ENCODE measurements around the gene CIDEC. TPM values are rescaled to one million over a fixed set of nuclear protein-coding genes. Genes with fewer than 3 reads are reported as not detected.

The CIDEC gene
- total RNA-seq, 1 experiment from 2014 or later: 0.37 TPM

DNA sequence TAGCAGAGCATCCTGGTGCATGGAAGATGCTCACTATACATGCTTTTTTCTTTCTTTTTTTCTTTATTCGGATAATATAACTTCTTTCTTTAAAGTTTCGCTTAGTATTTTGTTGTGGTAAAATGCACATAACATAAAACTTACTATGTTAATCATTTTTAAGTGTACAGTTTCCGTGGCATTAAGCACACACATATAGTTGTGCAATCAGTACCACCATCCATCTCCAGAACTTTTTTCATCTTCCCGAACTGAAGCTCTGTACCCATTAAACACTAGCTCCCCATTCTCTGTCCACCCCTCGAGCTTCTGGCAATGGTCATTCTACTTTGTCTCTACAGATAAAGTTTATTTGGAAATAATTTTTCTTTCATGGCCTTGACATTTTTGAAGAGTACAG is 9.4 kb upstream of the CIDEC start:
- no peak for TF ChIP-seq EZH2 (IDR thresholded peaks at IDR 0.05; ENCODE audit: low read depth)
- TF ChIP-seq, protein P1, sequence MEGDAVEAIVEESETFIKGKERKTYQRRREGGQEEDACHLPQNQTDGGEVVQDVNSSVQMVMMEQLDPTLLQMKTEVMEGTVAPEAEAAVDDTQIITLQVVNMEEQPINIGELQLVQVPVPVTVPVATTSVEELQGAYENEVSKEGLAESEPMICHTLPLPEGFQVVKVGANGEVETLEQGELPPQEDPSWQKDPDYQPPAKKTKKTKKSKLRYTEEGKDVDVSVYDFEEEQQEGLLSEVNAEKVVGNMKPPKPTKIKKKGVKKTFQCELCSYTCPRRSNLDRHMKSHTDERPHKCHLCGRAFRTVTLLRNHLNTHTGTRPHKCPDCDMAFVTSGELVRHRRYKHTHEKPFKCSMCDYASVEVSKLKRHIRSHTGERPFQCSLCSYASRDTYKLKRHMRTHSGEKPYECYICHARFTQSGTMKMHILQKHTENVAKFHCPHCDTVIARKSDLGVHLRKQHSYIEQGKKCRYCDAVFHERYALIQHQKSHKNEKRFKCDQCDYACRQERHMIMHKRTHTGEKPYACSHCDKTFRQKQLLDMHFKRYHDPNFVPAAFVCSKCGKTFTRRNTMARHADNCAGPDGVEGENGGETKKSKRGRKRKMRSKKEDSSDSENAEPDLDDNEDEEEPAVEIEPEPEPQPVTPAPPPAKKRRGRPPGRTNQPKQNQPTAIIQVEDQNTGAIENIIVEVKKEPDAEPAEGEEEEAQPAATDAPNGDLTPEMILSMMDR (conservative IDR thresholded peaks at IDR 0.05): no peak
- H2AFZ ChIP-seq: no peak overlapping the region
- intact Hi-C loops (cut with micrococcal nuclease; ENCODE audit: unreplicated experiment): no loop called here
- POLR2A ChIA-PET (ENCODE audit: unreplicated experiment): no interaction called here
- no TSS peak for BruUV-seq (replicated peaks)
- no peaks in the 10 kb centered on the region for H3K9me3 ChIP-seq (ENCODE audit: insufficient read depth, low read depth)
- H3K4me3 ChIP-seq: no peak overlapping the region
- no peak for DNase-seq
- peak overlapping the region; percentile 83 for H3K4me2 ChIP-seq
- peaks cover 16% of the 10 kb centered on the region for H3K36me3 ChIP-seq (ENCODE audit: low read depth)
- H3K27me3 ChIP-seq (ENCODE audit: insufficient read depth, low read depth): no peaks in the 10 kb centered on the region
- H3K9me2 ChIP-seq (ENCODE audit: insufficient read depth): no peaks in the 10 kb centered on the region
- H4K20me1 ChIP-seq (ENCODE audit: insufficient read depth): no peaks in the 10 kb centered on the region
- H3K79me2 ChIP-seq (ENCODE audit: low read depth): peaks cover 38% of the 10 kb centered on the region
- peaks cover 42% of the 10 kb centered on the region for H3F3A ChIP-seq (ENCODE audit: insufficient read depth, low read depth)
- H3K4me1 ChIP-seq (replicated peaks; ENCODE audit: insufficient read depth): peaks cover 40% of the 10 kb centered on the region
- CTCF ChIA-PET: no interaction called here
- no peak overlapping the region for H3K27ac ChIP-seq

DNA sequence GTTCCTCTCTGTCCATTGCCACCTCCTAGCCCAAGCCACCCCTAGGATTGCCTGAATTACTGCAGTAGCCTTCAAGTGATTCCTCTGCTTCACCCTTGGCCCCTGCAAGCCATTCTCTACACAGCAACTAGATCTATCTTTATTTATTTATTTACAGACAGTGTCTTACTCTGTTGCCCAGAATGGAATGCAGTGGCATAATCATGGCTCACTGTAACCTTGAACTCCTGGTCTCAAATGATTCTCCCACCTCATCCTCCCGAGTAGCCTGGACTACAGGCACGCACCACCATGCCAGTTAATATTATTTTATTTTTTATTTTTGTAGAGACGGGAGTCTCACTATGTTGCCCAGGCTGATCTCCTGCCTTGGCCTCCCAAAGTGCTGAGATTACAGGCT is 8.5 kb upstream of the CIDEC start:
- Histone ChIP-seq H3K27me3 (ENCODE audit: insufficient read depth, low read depth) (no peaks in the 10 kb centered on the region), H3K9me3 (ENCODE audit: insufficient read depth, low read depth) (no peaks in the 10 kb centered on the region), H3K36me3 (ENCODE audit: low read depth) (peaks cover 10% of the 10 kb centered on the region), H3K27ac (no peak overlapping the region), H3K9me2 (ENCODE audit: insufficient read depth) (no peaks in the 10 kb centered on the region), H3K79me2 (ENCODE audit: low read depth) (peaks cover 31% of the 10 kb centered on the region), H3K4me1 (replicated peaks; ENCODE audit: insufficient read depth) (peaks cover 40% of the 10 kb centered on the region), H4K20me1 (ENCODE audit: insufficient read depth) (no peaks in the 10 kb centered on the region), H3K4me2 (no peak overlapping the region), H2AFZ (no peak overlapping the region), H3K4me3 (no peak overlapping the region), H3F3A (ENCODE audit: insufficient read depth, low read depth) (peaks cover 42% of the 10 kb centered on the region)
- ChIA-PET POLR2A (ENCODE audit: unreplicated experiment) (no interaction called here), CTCF (no interaction called here)
- intact Hi-C loops (cut with micrococcal nuclease; ENCODE audit: unreplicated experiment): no loop called here
- no peak for DNase-seq
- no peak for TF ChIP-seq EZH2 (IDR thresholded peaks at IDR 0.05; ENCODE audit: low read depth)
- TF ChIP-seq, protein P1 (conservative IDR thresholded peaks at IDR 0.05): no peak
- BruUV-seq (replicated peaks): no TSS peak

DNA sequence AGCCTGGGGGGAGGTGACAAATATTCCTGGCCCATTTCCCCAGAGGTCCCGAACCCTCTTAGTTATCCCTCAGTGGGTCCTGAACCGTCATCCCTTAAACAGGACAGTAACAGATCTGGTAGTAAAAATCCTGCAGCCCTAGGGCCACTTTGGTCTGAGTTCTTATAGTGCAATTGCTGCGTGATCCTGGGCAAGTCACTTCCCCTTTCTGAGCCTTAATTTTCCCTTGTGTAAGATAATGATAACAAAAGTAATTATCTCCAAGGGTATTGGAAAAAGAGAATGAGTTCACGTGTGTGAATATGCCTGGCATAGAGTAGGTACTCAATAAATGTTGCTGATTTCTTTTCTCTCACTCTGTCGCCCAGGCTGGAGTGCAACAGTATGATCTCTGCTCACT is 7.4 kb upstream of the CIDEC start:
- Histone ChIP-seq H3K4me3 (no peak overlapping the region), H3K27me3 (ENCODE audit: insufficient read depth, low read depth) (no peaks in the 10 kb centered on the region), H3K27ac (no peak overlapping the region), H2AFZ (no peak overlapping the region), H3K79me2 (ENCODE audit: low read depth) (peaks cover 21% of the 10 kb centered on the region), H3K9me2 (ENCODE audit: insufficient read depth) (no peaks in the 10 kb centered on the region), H3K4me1 (replicated peaks; ENCODE audit: insufficient read depth) (peaks cover 33% of the 10 kb centered on the region), H3K9me3 (ENCODE audit: insufficient read depth, low read depth) (no peaks in the 10 kb centered on the region), H3K4me2 (no peak overlapping the region), H3K36me3 (ENCODE audit: low read depth) (no peaks in the 10 kb centered on the region), H4K20me1 (ENCODE audit: insufficient read depth) (no peaks in the 10 kb centered on the region), H3F3A (ENCODE audit: insufficient read depth, low read depth) (peaks cover 38% of the 10 kb centered on the region)
- no peak for DNase-seq
- ChIA-PET CTCF (no interaction called here), POLR2A (ENCODE audit: unreplicated experiment) (no interaction called here)
- intact Hi-C loops (cut with micrococcal nuclease; ENCODE audit: unreplicated experiment): no loop called here
- TF ChIP-seq EZH2 (IDR thresholded peaks at IDR 0.05; ENCODE audit: low read depth): no peak
- TF ChIP-seq, protein P1 (conservative IDR thresholded peaks at IDR 0.05): no peak
- no TSS peak for BruUV-seq (replicated peaks)

All from PC-9 (cell line).